ENCODE data around the gene IFT80.
"Not testable (repeated sequence)": the region's sequence is repeated elsewhere in the genome, so short reads cannot be mapped to it uniquely, and the experiment has no call there.

Gene IFT80

GRCh38 chr3:160260587-160261270 lies 138.3 kb downstream of the IFT80 start:
- DNase-seq (ENCODE audit: low spot score) = no peak

- DNase-seq (ENCODE audit: low spot score) = no peak
Measured at GRCh38 chr3:160259589-160259988, 139.4 kb downstream of the IFT80 start.

- DNase-seq (ENCODE audit: low spot score) = no peak
Measured at GRCh38 chr3:160257606-160258005, 141.4 kb downstream of the IFT80 start.

- DNase-seq (ENCODE audit: low spot score) = no peak
Measured at GRCh38 chr3:160253298-160253697, 145.7 kb downstream of the IFT80 start.

GRCh38 chr3:160247766-160248165 lies 151.3 kb downstream of the IFT80 start:
- DNase-seq (ENCODE audit: low spot score) = no peak

- no peak for DNase-seq (ENCODE audit: low spot score)
Measured at GRCh38 chr3:160245261-160245800, 153.7 kb downstream of the IFT80 start.

- not testable (repeated sequence) for DNase-seq (ENCODE audit: low spot score)
Measured at GRCh38 chr3:160240719-160241118, 158.3 kb downstream of the IFT80 start.

GRCh38 chr3:160232014-160232413 lies 167.0 kb downstream of the IFT80 start:
- DNase-seq (ENCODE audit: low spot score) = no peak

GRCh38 chr3:160227419-160227818 lies 171.6 kb downstream of the IFT80 start:
- DNase-seq (ENCODE audit: low spot score) = no peak

GRCh38 chr3:160226026-160226907 lies 172.8 kb downstream of the IFT80 start:
- DNase-seq (ENCODE audit: low spot score) = no peak

GRCh38 chr3:160225176-160226025 lies 173.6 kb downstream of the IFT80 start, which contains the start of gene C3orf80:
C3orf80 (plus strand) TSS chr3:160225422; CDS start chr3:160225636, 214 bp downstream.
- peak; percentile 22 for DNase-seq (ENCODE audit: low spot score)

- no peak for DNase-seq (ENCODE audit: low spot score)
Measured at GRCh38 chr3:160224811-160225175, 174.2 kb downstream of the IFT80 start.

- no peak for DNase-seq (ENCODE audit: low spot score)
Measured at GRCh38 chr3:160224256-160224655, 174.8 kb downstream of the IFT80 start.

GRCh38 chr3:160221019-160221418 lies 178.0 kb downstream of the IFT80 start:
- DNase-seq (ENCODE audit: low spot score) = no peak

- DNase-seq (ENCODE audit: low spot score) = no peak
Measured at GRCh38 chr3:160220038-160220437, 179.0 kb downstream of the IFT80 start.

- DNase-seq (ENCODE audit: low spot score) = no peak
Measured at GRCh38 chr3:160218136-160218535, 180.9 kb downstream of the IFT80 start.

- DNase-seq (ENCODE audit: low spot score) = no peak
Measured at GRCh38 chr3:160217675-160218074, 181.3 kb downstream of the IFT80 start.

- no peak for DNase-seq (ENCODE audit: low spot score)
Measured at GRCh38 chr3:160213191-160213590, 185.8 kb downstream of the IFT80 start.

- DNase-seq (ENCODE audit: low spot score) = no peak
Measured at GRCh38 chr3:160210799-160211221, 188.2 kb downstream of the IFT80 start.

- no peak for DNase-seq (ENCODE audit: low spot score)
Measured at GRCh38 chr3:160210341-160210740, 188.7 kb downstream of the IFT80 start.

All from CD4-positive, alpha-beta T cell treated with Interleukin-2 at 100 ng/mL for 4 hours (primary cell).